AG04449 (cell line): ENCODE measurements around the gene PALLD.

ENCODE experiments used
- CTCF ChIA-PET: fragments of 350-600 bp; formaldehyde crosslinking; extraction: SDS; loops from one replicate; lab custom pipeline; 2021; ENCODE audit warnings: antibody characterized with exemption; lab: Yijun Ruan, JAX
- POLR2A ChIA-PET: fragments of 400-600, 350-600 bp; formaldehyde crosslinking; extraction: SDS; loops from one replicate; lab custom pipeline; 2020; ENCODE audit warnings: antibody characterized with exemption, inconsistent platforms; lab: Yijun Ruan, JAX
- DNase-seq: peaks from one replicate; pipeline ENCODE4 v3.0.0-alpha.2; 2010; ENCODE audit warnings: low read depth, low spot score
- H3K4me3 ChIP-seq: 2 replicates; pipeline ENCODE4 v1.5.1; 2011; ENCODE audit warnings: low read depth, mild to moderate bottlenecking, control low read depth, low read length
- TF ChIP-seq, protein P1 (sequence below): IDR thresholded peaks from one replicate; pipeline ENCODE4 v1.5.1; 2011; ENCODE audit warnings: mild to moderate bottlenecking, moderate library complexity, low read length, control low read depth, inconsistent platforms; ENCODE audit not compliant: insufficient read depth; ENCODE audit errors: missing control alignments

PALLD gene

DNA sequence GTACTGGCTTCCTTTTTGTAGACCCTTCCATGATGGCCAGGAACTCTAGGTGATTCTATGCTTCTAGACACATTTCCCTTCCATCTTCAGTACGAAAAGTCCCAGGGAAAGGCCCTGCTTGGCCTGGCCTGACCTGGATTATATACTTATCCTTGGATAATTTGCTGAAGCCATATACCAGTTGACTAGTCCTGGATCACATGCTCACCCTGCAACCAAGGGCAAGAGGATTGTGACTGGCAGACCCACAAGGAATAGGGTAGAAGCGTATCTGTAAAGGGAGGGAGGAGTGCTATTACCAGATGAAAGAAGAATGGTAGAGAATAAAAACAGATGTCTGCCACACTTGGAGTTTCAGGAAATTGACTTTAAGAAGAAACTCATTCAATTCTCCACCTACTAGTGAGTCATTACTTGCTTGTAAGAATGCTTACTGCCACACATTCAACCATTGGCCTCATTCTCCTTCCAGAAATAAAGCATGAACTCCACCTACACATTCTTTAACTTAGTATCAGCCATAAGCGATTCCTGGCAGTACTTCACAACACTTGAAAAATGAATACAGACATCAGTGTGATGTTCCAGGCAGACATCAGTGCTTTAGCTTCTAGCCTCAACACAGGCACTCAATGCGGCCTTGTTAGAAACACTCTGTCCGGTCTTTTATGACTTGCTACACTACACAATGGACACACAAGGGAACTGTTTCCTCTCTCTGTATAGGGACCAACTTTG lies 371.4 kb downstream of the PALLD start:
- CTCF ChIA-PET: interaction anchor here (1.1 kb wide), 1 partner anchor 14 kb away, joined by 4 read pairs; no protein-coding TSS in a partner anchor
- POLR2A ChIA-PET: interaction anchor here (0.6 kb wide), 1 partner anchor 181 kb away, joined by 3 read pairs; no protein-coding TSS in a partner anchor
- TF ChIP-seq, protein P1, sequence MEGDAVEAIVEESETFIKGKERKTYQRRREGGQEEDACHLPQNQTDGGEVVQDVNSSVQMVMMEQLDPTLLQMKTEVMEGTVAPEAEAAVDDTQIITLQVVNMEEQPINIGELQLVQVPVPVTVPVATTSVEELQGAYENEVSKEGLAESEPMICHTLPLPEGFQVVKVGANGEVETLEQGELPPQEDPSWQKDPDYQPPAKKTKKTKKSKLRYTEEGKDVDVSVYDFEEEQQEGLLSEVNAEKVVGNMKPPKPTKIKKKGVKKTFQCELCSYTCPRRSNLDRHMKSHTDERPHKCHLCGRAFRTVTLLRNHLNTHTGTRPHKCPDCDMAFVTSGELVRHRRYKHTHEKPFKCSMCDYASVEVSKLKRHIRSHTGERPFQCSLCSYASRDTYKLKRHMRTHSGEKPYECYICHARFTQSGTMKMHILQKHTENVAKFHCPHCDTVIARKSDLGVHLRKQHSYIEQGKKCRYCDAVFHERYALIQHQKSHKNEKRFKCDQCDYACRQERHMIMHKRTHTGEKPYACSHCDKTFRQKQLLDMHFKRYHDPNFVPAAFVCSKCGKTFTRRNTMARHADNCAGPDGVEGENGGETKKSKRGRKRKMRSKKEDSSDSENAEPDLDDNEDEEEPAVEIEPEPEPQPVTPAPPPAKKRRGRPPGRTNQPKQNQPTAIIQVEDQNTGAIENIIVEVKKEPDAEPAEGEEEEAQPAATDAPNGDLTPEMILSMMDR: no peak
- no peak overlapping the region for H3K4me3 ChIP-seq
- peak; percentile 90 for DNase-seq

DNA sequence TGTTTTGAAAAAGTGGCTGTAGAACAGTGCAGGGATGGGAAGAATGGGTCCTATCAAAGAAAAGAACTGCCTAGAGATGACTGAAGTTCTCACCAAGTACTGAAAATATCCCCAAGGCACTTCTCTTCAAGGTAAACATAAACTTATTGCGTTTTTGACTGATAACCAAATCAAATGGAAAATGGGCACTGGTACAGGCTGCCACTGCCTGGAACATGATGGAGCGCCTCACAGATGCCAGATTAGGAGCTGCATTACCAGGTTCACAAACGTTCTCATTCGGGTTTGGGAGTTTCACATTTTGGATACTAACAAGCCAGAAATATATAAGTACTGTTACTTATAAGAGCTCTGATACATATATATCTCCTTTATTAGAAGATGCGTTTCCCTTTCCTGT lies 371.9 kb downstream of the PALLD start:
- TF ChIP-seq, protein P1: no peak
- ChIA-PET POLR2A (interaction anchor here (0.6 kb wide), 1 partner anchor 181 kb away, joined by 3 read pairs; no protein-coding TSS in a partner anchor), CTCF (interaction anchor here (1.1 kb wide), 1 partner anchor 15 kb away, joined by 4 read pairs; no protein-coding TSS in a partner anchor)
- DNase-seq: no peak
- no peak overlapping the region for H3K4me3 ChIP-seq

DNA sequence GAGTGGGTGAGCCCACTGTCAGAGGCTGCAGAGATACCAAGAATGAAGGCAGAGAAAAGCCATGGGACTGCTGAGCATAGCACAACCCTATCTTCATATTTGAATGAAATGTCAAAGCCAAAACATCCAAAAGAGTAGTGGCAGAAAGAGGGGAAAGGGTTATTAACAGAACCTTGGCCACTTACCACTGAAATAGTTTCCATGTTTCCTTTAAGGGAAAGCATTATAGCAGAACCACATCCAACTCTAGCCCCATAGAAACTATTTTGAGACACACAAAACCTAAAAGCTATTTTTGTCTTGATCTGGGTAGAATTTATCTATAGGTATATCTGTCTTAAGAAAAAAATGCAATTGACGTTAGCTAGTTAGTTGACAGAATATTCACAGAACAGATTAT lies 373.2 kb downstream of the PALLD start:
- no peak overlapping the region for H3K4me3 ChIP-seq
- TF ChIP-seq, protein P1: no peak
- POLR2A ChIA-PET: interaction anchor here (0.6 kb wide), 1 partner anchor 853 kb away, joined by 3 read pairs; no protein-coding TSS in a partner anchor
- CTCF ChIA-PET: interaction anchor here (0.6 to 1.5 kb wide), 3 partner anchors 54 to 326 kb away, joined by 3 to 7 read pairs (median 4); no protein-coding TSS in a partner anchor
- DNase-seq: no peak

DNA sequence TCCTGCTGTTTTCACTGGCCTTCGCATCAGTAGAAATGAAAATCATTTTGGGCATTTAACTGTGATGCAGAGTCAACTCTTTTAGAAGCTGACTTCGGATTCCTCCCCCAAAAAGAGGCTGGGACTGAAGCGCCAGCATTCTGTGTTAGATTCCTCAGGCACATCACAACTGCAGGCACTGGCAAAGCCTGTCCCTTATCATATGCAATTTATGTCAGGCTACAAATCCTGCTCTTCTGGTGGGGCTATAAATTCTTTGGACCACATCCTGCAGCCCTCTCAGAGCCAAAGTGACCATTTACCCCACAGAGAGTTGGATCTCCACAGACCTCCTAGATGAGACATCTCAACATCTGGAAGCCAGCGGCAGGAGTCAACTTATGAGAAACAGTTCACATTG lies 374.8 kb downstream of the PALLD start:
- POLR2A ChIA-PET: no interaction called here
- CTCF ChIA-PET: interaction anchor here (0.7 kb wide), 2 partner anchors 9 to 162 kb away, joined by 3 read pairs; no protein-coding TSS in a partner anchor
- no peak overlapping the region for H3K4me3 ChIP-seq
- TF ChIP-seq, protein P1: no peak
- DNase-seq: no peak

DNA sequence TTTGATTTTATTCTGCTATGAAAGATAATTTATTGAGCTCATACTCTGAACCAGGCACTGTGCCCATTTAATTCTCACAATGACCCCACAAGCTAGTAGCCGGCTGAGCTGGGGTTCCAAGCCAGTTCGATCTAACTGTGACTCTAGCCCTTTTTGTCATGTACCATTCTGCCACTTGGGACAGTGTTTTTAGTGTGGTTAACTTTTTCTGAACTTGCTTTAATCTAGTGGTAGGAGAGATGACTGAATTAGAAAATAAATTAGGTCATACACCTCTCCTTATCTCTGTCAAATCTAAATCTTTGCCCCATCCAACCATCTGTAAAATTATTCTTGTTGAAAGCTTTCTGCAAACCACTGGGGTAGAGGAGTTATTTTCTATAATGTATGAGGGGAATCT lies 377.2 kb downstream of the PALLD start:
- no peak overlapping the region for H3K4me3 ChIP-seq
- CTCF ChIA-PET: interaction anchor here (2.9 kb wide), 1 partner anchor 163 kb away, joined by 7 read pairs; no protein-coding TSS in a partner anchor
- TF ChIP-seq, protein P1: no peak
- POLR2A ChIA-PET: no interaction called here
- DNase-seq: no peak

DNA sequence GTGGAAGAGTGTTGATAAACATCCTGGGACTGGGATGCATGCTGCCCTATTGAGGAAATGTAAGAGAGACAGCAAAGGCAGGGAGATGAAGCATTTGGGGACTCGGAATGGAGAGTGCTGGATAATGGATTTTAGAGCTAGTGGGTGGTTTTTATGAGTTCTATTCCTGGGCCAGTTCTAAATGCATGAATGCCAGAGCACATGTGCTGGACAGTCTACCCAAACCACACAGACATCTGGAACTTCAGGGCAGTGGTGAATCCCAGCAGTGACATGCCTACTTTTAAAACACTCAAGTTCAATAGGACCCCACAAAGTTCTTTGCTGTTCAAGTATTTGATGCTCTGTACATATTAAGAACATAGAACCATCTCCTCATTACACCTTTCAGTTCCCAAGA lies 379.3 kb downstream of the PALLD start:
- TF ChIP-seq, protein P1: no peak
- ChIA-PET CTCF (interaction anchor here (0.6 to 2.9 kb wide), 3 partner anchors 45 to 166 kb away, joined by 3 to 7 read pairs (median 4); no protein-coding TSS in a partner anchor), POLR2A (no interaction called here)
- DNase-seq: no peak
- no peak overlapping the region for H3K4me3 ChIP-seq
